K562 (cell line): ENCODE data around the gene SDC1. TPM values are rescaled to one million over a fixed set of nuclear protein-coding genes. Genes with fewer than 3 reads are reported as not detected.

Experiments
- ATAC-seq: fragments of 200-7000 bp; cut with Tn5 transposase; 3 replicates; pipeline ENCODE4 v1.9.1; 2020; ENCODE audit warnings: moderate library complexity
- BruUV-seq: library from RNA; stranded (reverse); fragments of 400-500 nt; replicated peaks from 2 replicates; lab custom pipeline; 2021; lab: Mats Ljungman, UMichigan
- CTCF ChIA-PET: fragments of 300-600 bp; formaldehyde crosslinking; extraction: SDS; loops from one replicate; lab custom pipeline; 2021; ENCODE audit warnings: low intra/inter-chr PET ratio; lab: Yijun Ruan, JAX
- POLR2A ChIA-PET: fragments of 300-600, 350-650 bp; sonication (Branson Sonifier 250); formaldehyde crosslinking; extraction: SDS; loops from one replicate; lab custom pipeline; 2021; ENCODE audit warnings: antibody characterized with exemption, inconsistent platforms; lab: Yijun Ruan, JAX
- DNase-seq, 4 experiments: peaks; one replicate each; pipeline versions ENCODE4 v3.0.0 to v3.0.0-alpha.2; 2011 to 2018; ENCODE audit warnings: low spot score in 3 of 4, mixed read lengths in 3 of 4; ENCODE audit errors: extremely low read depth in 1 of 4
- FAIRE-seq: peaks from 2 replicates; lab custom pipeline; 2011; peaks lifted over from hg19 to GRCh38; lab: Jason Lieb, UNC
- H2AFZ ChIP-seq: 2 replicates; pipeline ENCODE4 v1.6.0; 2011; ENCODE audit warnings: low read depth, low read length, control low read depth, inconsistent platforms
- H3K27ac ChIP-seq: fragments of 200-600 bp; 3 replicates; pipeline ENCODE4 v1.8.0; 2011; ENCODE audit warnings: low read depth, mild to moderate bottlenecking, control low read depth, inconsistent platforms, low read length, moderate library complexity, mixed read lengths; ENCODE audit errors: extremely low read depth
- H3K27me3 ChIP-seq, 2 experiments: fragments of 300-600 bp in 1 of 2; 2 replicates in 1 of 2; 3 replicates in 1 of 2; pipeline versions ENCODE4 v1.6.0 to v1.8.0; 2011; ENCODE audit warnings: inconsistent platforms in 2 of 2, low read length in 2 of 2, mild to moderate bottlenecking in 1 of 2, mixed read lengths in 1 of 2, moderate library complexity in 1 of 2; ENCODE audit not compliant: control insufficient read depth in 2 of 2, insufficient read depth in 2 of 2
- H3K36me3 ChIP-seq: fragments of 300-600 bp; 3 replicates; pipeline ENCODE4 v1.8.0; 2011; ENCODE audit warnings: mild to moderate bottlenecking, low read length, inconsistent platforms; ENCODE audit not compliant: control insufficient read depth, insufficient read depth
- H3K4me1 ChIP-seq, 2 experiments: fragments of 200-600 bp in 1 of 2; replicated peaks in 1 of 2; 2 replicates in 1 of 2; 3 replicates in 1 of 2; pipeline versions ENCODE4 v1.5.1 to v1.8.0; 2011; ENCODE audit warnings: inconsistent platforms in 2 of 2, low read length in 2 of 2, mild to moderate bottlenecking in 1 of 2, mixed read lengths in 1 of 2, moderate library complexity in 1 of 2; ENCODE audit not compliant: control insufficient read depth in 2 of 2, insufficient read depth in 2 of 2
- H3K4me2 ChIP-seq: 2 replicates; pipeline ENCODE4 v1.6.1; 2011; ENCODE audit warnings: low read length, control low read depth, inconsistent platforms, mixed read lengths; ENCODE audit not compliant: insufficient read depth
- H3K4me3 ChIP-seq: fragments of 200-600 bp; sonication (generic), shearing (Covaris generic); 2 replicates; pipeline ENCODE4 v1.5.1; 2016; ENCODE audit warnings: control low read depth, inconsistent platforms
- H3K79me2 ChIP-seq: fragments of 200-600 bp; 3 replicates; pipeline ENCODE4 v1.8.0; 2011; ENCODE audit warnings: low read length, inconsistent platforms; ENCODE audit not compliant: control insufficient read depth, insufficient read depth
- H3K9ac ChIP-seq, 2 experiments: 2 replicates each; pipeline versions ENCODE4 v1.6.0 to v1.6.1; 2011; ENCODE audit warnings: low read depth in 2 of 2, low read length in 2 of 2, control low read depth in 1 of 2, inconsistent platforms in 1 of 2, mild to moderate bottlenecking in 1 of 2, mixed read lengths in 1 of 2; ENCODE audit not compliant: insufficient read depth in 1 of 2
- H3K9me1 ChIP-seq: one replicate; pipeline ENCODE4 v1.6.0; 2011; ENCODE audit warnings: inconsistent platforms, mild to moderate bottlenecking, low read length, moderate library complexity; ENCODE audit not compliant: control insufficient read depth, insufficient read depth
- H3K9me3 ChIP-seq: replicated peaks from 2 replicates; pipeline ENCODE4 v1.5.1; 2011; ENCODE audit warnings: low read depth, low read length, inconsistent platforms; ENCODE audit not compliant: control insufficient read depth, insufficient read depth
- H4K20me1 ChIP-seq: replicated peaks from 2 replicates; pipeline ENCODE4 v1.6.1; 2011; ENCODE audit warnings: low read length, inconsistent platforms, mixed read lengths; ENCODE audit not compliant: control insufficient read depth, insufficient read depth
- AFF4 ChIP-seq: sonication (generic); formaldehyde crosslinking; IDR thresholded peaks from 2 replicates; pipeline ENCODE4 v1.8.0; 2023; ENCODE audit warnings: mild to moderate bottlenecking, missing genetic modification reagents
- BRF1 ChIP-seq: IDR thresholded peaks from 3 replicates; pipeline ENCODE4 v1.6.1; 2011; ENCODE audit warnings: borderline replicate concordance, mild to moderate bottlenecking; ENCODE audit not compliant: insufficient read length; ENCODE audit errors: extremely low read depth
- THRA ChIP-seq: fragments of 450-650 bp; IDR thresholded peaks from 2 replicates; pipeline ENCODE4 v1.6.1; 2017; ENCODE audit warnings: mild to moderate bottlenecking, moderate library complexity
- TOE1 ChIP-seq, 2 experiments: fragments of 450-650 bp in 1 of 2; sonication (generic) in 1 of 2; formaldehyde crosslinking in 1 of 2; IDR thresholded peaks; 2 replicates each; pipeline versions ENCODE4 v1.7.1 to v1.8.0; 2016 to 2022; ENCODE audit warnings: borderline replicate concordance in 2 of 2, mild to moderate bottlenecking in 2 of 2, antibody characterized with exemption in 1 of 2, inconsistent platforms in 1 of 2, low read depth in 1 of 2, missing genetic modification reagents in 1 of 2, moderate library complexity in 1 of 2
- ZNF280A ChIP-seq: fragments of 450-650 bp; IDR thresholded peaks from 2 replicates; pipeline ENCODE4 v1.6.1; 2018; ENCODE audit warnings: mild to moderate bottlenecking, low read depth; ENCODE audit not compliant: partially characterized antibody
- WGBS: fragments of 100-300 bp; shearing (Covaris generic); methylation state at CpG from one replicate; pipeline ENCODE4 v1.1.6; 2016; ENCODE audit warnings: low coverage, mixed read lengths; ENCODE audit not compliant: insufficient coverage; ENCODE audit errors: missing lambda C conversion rate; 5-methylcytosine and 5-hydroxymethylcytosine counted together
- in situ Hi-C: fragments of 300-500 bp; cut with MboI; formaldehyde crosslinking; loops from 4 replicates; pipeline ENCODE4 v1.15.0; 2018; ENCODE audit warnings: inconsistent platforms, mixed read lengths
- intact Hi-C: fragments of 100-400 bp; cut with micrococcal nuclease; formaldehyde crosslinking; loops from 2 replicates; pipeline ENCODE4 v1.14.2; 2022
- polyA plus RNA-seq, 8 experiments: library from polyadenylated mRNA; depleted of rRNA in 4 of 8; stranded (reverse) in 5 of 8; unstranded in 3 of 8; fragments of >200 nt; fragmentation: Nextera tagmentation in 2 of 8; fragmentation: Illumina TruSeq in 1 of 8; extraction: Ambion mirVana in 2 of 8; extraction: Trizol in 1 of 8; gene quantifications; 2 replicates each; pipeline versions ENCODE4 v1.2.1 to v1.2.3, GENCODE V29; 2011 to 2014; ENCODE audit warnings: inconsistent platforms in 1 of 8, missing spikeins in 1 of 8
- total RNA-seq, 7 experiments: library from RNA; depleted of rRNA in 6 of 7; stranded (reverse); fragments of >200 nt in 6 of 7; fragmentation: Illumina TruSeq in 2 of 7; extraction: Trizol in 2 of 7; gene quantifications; 2 replicates each; pipeline versions ENCODE4 v1.2.1 to v1.2.3, GENCODE V29; 2011 to 2021; ENCODE audit warnings: low replicate concordance in 1 of 7

The SDC1 gene
- total and polyA plus RNA-seq, 9 of the 15 experiments (the other 6 are each of a cell fraction or from before 2014, with no cell fraction given) = 0.06 to 2.7 (median 0.49) TPM

GRCh38 chr2:20215183-20216040 is 9.5 kb downstream of the SDC1 start (continued):
- no peak for TF ChIP-seq TOE1 (IDR thresholded peaks at IDR 0.05; ENCODE audit: borderline replicate concordance)
- no peak for TF ChIP-seq TOE1 (CRISPR knock-in tag; IDR thresholded peaks at IDR 0.05; ENCODE audit: borderline replicate concordance, low read depth)

- no TSS peak for BruUV-seq
- Histone ChIP-seq H3K27ac (no peak overlapping the region), H2AFZ (no peak overlapping the region), H3K27me3 (peaks cover 0 to 34% of the 10 kb centered on the region in 2 experiments; a peak in 2 of 5 replicates), H3K9ac (no peak overlapping the region), H4K20me1 (no peaks in the 10 kb centered on the region), H3K9me1 (no peaks in the 10 kb centered on the region), H3K4me1 (peaks cover 4 to 30% of the 10 kb centered on the region in 2 experiments; a peak in 3 of 5 replicates), H3K79me2 (no peaks in the 10 kb centered on the region), H3K4me3 (no peak overlapping the region), H3K4me2 (no peak overlapping the region), H3K36me3 (no peaks in the 10 kb centered on the region), H3K9me3 (no peaks in the 10 kb centered on the region)
- 0% methylated on average over 2 of the region's 2 CpGs for WGBS
- DNase-seq (no peak), FAIRE-seq (no peak), ATAC-seq (no peak)
- in situ Hi-C loops (no loop called here), intact Hi-C loops (no loop called here)
- ChIA-PET CTCF (no interaction called here), POLR2A (interaction anchor here (0.6 to 0.8 kb wide), 2 partner anchors 13 to 22 kb away, joined by 3 to 5 read pairs; no protein-coding TSS in a partner anchor)
- no peak for TF ChIP-seq BRF1
- no peak for TF ChIP-seq THRA
- TF ChIP-seq ZNF280A = no peak
- TF ChIP-seq AFF4 (CRISPR knock-in tag) = no peak
These were observed 10.3 kb downstream of the SDC1 start for GRCh38 chr2:20214566-20215182.
